ENCODE measurements around the gene ATP2A3.

DNA sequence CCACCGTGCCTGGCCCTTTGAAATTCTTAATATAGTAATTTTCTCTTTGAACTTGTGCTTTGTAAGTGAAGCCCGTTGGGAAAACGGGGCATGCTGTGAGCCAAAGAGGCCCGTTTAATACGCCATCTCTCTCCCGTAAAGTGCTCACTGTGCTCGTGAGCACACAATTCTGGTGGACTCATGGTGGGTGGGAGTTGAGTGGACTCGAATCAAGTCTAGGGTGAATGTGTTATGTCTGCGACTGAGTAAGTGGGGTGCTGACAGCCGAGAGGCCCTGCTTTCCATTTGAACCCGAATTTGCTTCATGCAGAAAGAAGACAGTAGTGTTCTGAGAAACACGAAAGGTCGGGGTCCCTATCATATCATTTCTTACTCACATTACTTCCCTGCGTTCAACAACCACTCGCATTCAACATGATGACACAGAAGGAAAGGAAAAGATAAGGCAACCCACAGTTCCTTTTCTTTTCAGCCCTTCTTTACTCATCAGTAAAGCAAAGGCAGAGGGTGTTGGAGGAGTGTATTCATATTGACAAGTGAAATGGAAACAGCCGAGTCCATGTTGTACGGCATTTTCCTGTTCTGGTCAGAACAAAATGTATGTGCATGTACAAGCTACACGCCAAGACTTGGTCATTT is 4.8 kb upstream of the ATP2A3 start:
- TF ChIP-seq, protein P1, sequence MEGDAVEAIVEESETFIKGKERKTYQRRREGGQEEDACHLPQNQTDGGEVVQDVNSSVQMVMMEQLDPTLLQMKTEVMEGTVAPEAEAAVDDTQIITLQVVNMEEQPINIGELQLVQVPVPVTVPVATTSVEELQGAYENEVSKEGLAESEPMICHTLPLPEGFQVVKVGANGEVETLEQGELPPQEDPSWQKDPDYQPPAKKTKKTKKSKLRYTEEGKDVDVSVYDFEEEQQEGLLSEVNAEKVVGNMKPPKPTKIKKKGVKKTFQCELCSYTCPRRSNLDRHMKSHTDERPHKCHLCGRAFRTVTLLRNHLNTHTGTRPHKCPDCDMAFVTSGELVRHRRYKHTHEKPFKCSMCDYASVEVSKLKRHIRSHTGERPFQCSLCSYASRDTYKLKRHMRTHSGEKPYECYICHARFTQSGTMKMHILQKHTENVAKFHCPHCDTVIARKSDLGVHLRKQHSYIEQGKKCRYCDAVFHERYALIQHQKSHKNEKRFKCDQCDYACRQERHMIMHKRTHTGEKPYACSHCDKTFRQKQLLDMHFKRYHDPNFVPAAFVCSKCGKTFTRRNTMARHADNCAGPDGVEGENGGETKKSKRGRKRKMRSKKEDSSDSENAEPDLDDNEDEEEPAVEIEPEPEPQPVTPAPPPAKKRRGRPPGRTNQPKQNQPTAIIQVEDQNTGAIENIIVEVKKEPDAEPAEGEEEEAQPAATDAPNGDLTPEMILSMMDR (IDR thresholded peaks at IDR 0.05), result no peak
- no peak for TF ChIP-seq POLR2A (IDR thresholded peaks at IDR 0.05)
